A673 (cell line): ENCODE data around the gene GRIK5. TPM values are rescaled to one million over a fixed set of nuclear protein-coding genes. Genes with fewer than 3 reads are reported as not detected.
A peak's percentile ranks its signal among the peaks of the same experiment; 100 is the strongest.

Experiments
- BruUV-seq: library from RNA; stranded (reverse); fragments of 400-500 nt; replicated peaks from 2 replicates; lab custom pipeline; 2021; lab: Mats Ljungman, UMichigan
- CTCF ChIA-PET: fragments of 300-600 bp; sonication (Branson Sonifier 250); formaldehyde crosslinking; loops from one replicate; lab custom pipeline; 2022; ENCODE audit warnings: antibody characterized with exemption; lab: Charles Lee
- POLR2A ChIA-PET: fragments of 300-600 bp; sonication (Branson Sonifier 250); formaldehyde crosslinking; loops from one replicate; lab custom pipeline; 2022; ENCODE audit warnings: antibody characterized with exemption; ENCODE audit not compliant: low non-redundant PET; lab: Charles Lee
- DNase-seq: peaks from one replicate; pipeline ENCODE4 v3.0.0-alpha.2; 2015; ENCODE audit warnings: low spot score
- H3K27ac ChIP-seq: fragments of 200-600 bp; sonication (generic); 2 replicates; pipeline ENCODE4 v1.5.1; 2016; ENCODE audit warnings: mixed run types, low read depth, mild to moderate bottlenecking, mixed read lengths, antibody characterized with exemption, low read length; ENCODE audit not compliant: poor library complexity, severe bottlenecking
- H3K27me3 ChIP-seq: fragments of 200-600 bp; sonication (generic); replicated peaks from 2 replicates; pipeline ENCODE4 v1.6.1; 2017; ENCODE audit warnings: mixed run types, low read depth, mild to moderate bottlenecking, mixed read lengths, antibody characterized with exemption, low read length; ENCODE audit not compliant: insufficient read depth, poor library complexity
- H3K36me3 ChIP-seq: fragments of 200-600 bp; sonication (generic); 2 replicates; pipeline ENCODE4 v1.6.1; 2016; ENCODE audit warnings: mixed run types, mild to moderate bottlenecking, mixed read lengths, antibody characterized with exemption, low read length; ENCODE audit not compliant: insufficient read depth, poor library complexity, severe bottlenecking
- H3K4me1 ChIP-seq: fragments of 200-600 bp; sonication (generic); 2 replicates; pipeline ENCODE4 v1.6.1; 2017; ENCODE audit warnings: mixed run types, mild to moderate bottlenecking, mixed read lengths, antibody characterized with exemption, low read length; ENCODE audit not compliant: insufficient read depth, poor library complexity, severe bottlenecking
- H3K4me3 ChIP-seq: fragments of 200-600 bp; sonication (generic); 2 replicates; pipeline ENCODE4 v1.5.1; 2016; ENCODE audit warnings: low read depth, mixed run types, mild to moderate bottlenecking, mixed read lengths, low read length; ENCODE audit not compliant: poor library complexity, severe bottlenecking
- H3K9me3 ChIP-seq: fragments of 200-600 bp; sonication (generic); 2 replicates; pipeline ENCODE4 v1.6.1; 2016; ENCODE audit warnings: mixed run types, low read depth, mild to moderate bottlenecking, mixed read lengths, antibody characterized with exemption, low read length; ENCODE audit not compliant: poor library complexity, severe bottlenecking
- CTCF ChIP-seq: fragments of 300-800, 200-600 bp; sonication (generic); conservative IDR thresholded peaks from 2 replicates; pipeline ENCODE4 v1.5.1; 2017; ENCODE audit warnings: low read depth, mild to moderate bottlenecking, antibody characterized with exemption, low read length, moderate library complexity, mixed read lengths
- EZH2 ChIP-seq: fragments of 200-600 bp; sonication (generic); IDR thresholded peaks from 2 replicates; pipeline ENCODE4 v1.6.1; 2017; ENCODE audit warnings: borderline replicate concordance, low read depth, mild to moderate bottlenecking, mixed read lengths, antibody characterized with exemption, low read length; ENCODE audit not compliant: poor library complexity, severe bottlenecking
- intact Hi-C: fragments of 100-400 bp; cut with micrococcal nuclease; formaldehyde crosslinking; loops from one replicate; pipeline ENCODE4 v1.10.0; 2022; ENCODE audit not compliant: unreplicated experiment
- total RNA-seq: library from RNA; stranded (reverse); gene quantifications from 2 replicates; pipeline ENCODE4 v1.2.3, GENCODE V29; 2021

Gene GRIK5
- total RNA-seq, 1 experiment from 2014 or later, result 24.0 TPM

GRCh38 chr19:42086188-42086736 is 16.3 kb upstream of the GRIK5 start:
- no peaks in the 10 kb centered on the region for H3K9me3 ChIP-seq
- ChIA-PET POLR2A (no interaction called here), CTCF (interaction anchor here (0.7 kb wide), 1 partner anchor 90 kb away, joined by 3 read pairs; no protein-coding TSS in a partner anchor)
- no peak overlapping the region for H3K4me3 ChIP-seq
- TF ChIP-seq CTCF (no peak), EZH2 (no peak)
- intact Hi-C loops, result no loop called here
- no TSS peak for BruUV-seq
- H3K27ac ChIP-seq, result no peak overlapping the region
- H3K36me3 ChIP-seq, result peaks cover 10% of the 10 kb centered on the region
- no peak for DNase-seq
- no peaks in the 10 kb centered on the region for H3K4me1 ChIP-seq
- no peaks in the 10 kb centered on the region for H3K27me3 ChIP-seq

- no TSS peak for BruUV-seq
- intact Hi-C loops, result no loop called here
- ChIA-PET CTCF (no interaction called here), POLR2A (no interaction called here)
- no peaks in the 10 kb centered on the region for H3K9me3 ChIP-seq
- TF ChIP-seq EZH2 (no peak), CTCF (no peak)
- no peak for DNase-seq
- H3K27me3 ChIP-seq, result no peaks in the 10 kb centered on the region
- no peaks in the 10 kb centered on the region for H3K4me1 ChIP-seq
- H3K4me3 ChIP-seq, result no peak overlapping the region
- peaks cover 37% of the 10 kb centered on the region for H3K36me3 ChIP-seq
- H3K27ac ChIP-seq, result no peak overlapping the region
These were observed 13.5 kb upstream of the GRIK5 start for GRCh38 chr19:42083537-42083936.

- no TSS peak for BruUV-seq
- CTCF ChIA-PET, result interaction anchor here (0.5 to 0.7 kb wide), 2 partner anchors 9 to 83 kb away, joined by 4 to 5 read pairs; no protein-coding TSS in a partner anchor
- Histone ChIP-seq H3K27me3 (no peaks in the 10 kb centered on the region), H3K4me3 (no peak overlapping the region), H3K4me1 (peaks cover 11% of the 10 kb centered on the region), H3K36me3 (peaks cover 47% of the 10 kb centered on the region), H3K27ac (no peak overlapping the region), H3K9me3 (no peaks in the 10 kb centered on the region)
- POLR2A ChIA-PET, result no interaction called here
- intact Hi-C loops, result no loop called here
- DNase-seq, result peak; percentile 47
- peak; percentile 49 for TF ChIP-seq CTCF
- TF ChIP-seq EZH2, result no peak
These were observed 11.7 kb upstream of the GRIK5 start for GRCh38 chr19:42081584-42082203.
